Tibial artery (tissue), 4 donors: ENCODE measurements around the gene TUFT1.

Source experiments
- DNase-seq, 2 donors: peaks; one replicate each; pipeline ENCODE4 v3.0.0-alpha.2; 2019
- H3K27ac ChIP-seq, 2 donors: fragments of 200-600 bp; sonication (generic) in 1 of 2; 1 replicate in 1 of 2; 2 replicates in 1 of 2; pipeline ENCODE4 v1.5.1; 2018 to 2019; ENCODE audit warnings: mild to moderate bottlenecking in 1 of 2
- H3K27me3 ChIP-seq, 2 donors: fragments of 200-600 bp; sonication (generic) in 1 of 2; one replicate each; pipeline versions ENCODE4 v1.5.1 to v1.6.0; 2016 to 2019
- H3K36me3 ChIP-seq, 3 donors: fragments of 200-600 bp; sonication (generic) in 2 of 3; one replicate each; pipeline ENCODE4 v1.5.1; 2016 to 2019; ENCODE audit warnings: mild to moderate bottlenecking in 2 of 3
- H3K4me1 ChIP-seq, 4 donors: fragments of 200-600 bp; sonication (generic) in 2 of 4; 1 replicate in 3 of 4; 2 replicates in 1 of 4; pipeline ENCODE4 v1.5.1; 2016 to 2019
- H3K4me3 ChIP-seq, 2 donors: fragments of 200-600 bp; sonication (generic) in 1 of 2; 1 replicate in 1 of 2; 2 replicates in 1 of 2; pipeline ENCODE4 v1.5.1; 2018 to 2019; ENCODE audit warnings: mild to moderate bottlenecking in 2 of 2
- H3K9me3 ChIP-seq, 3 donors: fragments of 200-600 bp; sonication (generic) in 1 of 3; one replicate each; pipeline ENCODE4 v1.5.1; 2016 to 2019
- CTCF ChIP-seq, 2 experiments: fragments of 200-600 bp in 1 of 2; fragments of 450-650 bp in 1 of 2; IDR thresholded peaks; one replicate each; pipeline ENCODE4 v1.5.1; 2017 to 2019; ENCODE audit warnings: antibody characterized with exemption in 2 of 2, mild to moderate bottlenecking in 1 of 2, moderate library complexity in 1 of 2
- intact Hi-C: fragments of 100-400 bp; cut with DNase I; formaldehyde crosslinking; loops from one replicate; pipeline ENCODE4 v1.15.0; 2023; ENCODE audit warnings: low total_unique reads

The TUFT1 gene

GRCh38 chr1:151539321-151540020 is 638 bp upstream of the TUFT1 start:
- no peak for TF ChIP-seq CTCF (IDR thresholded peaks at IDR 0.05)
- Histone ChIP-seq H3K4me1 (peaks cover 0 to 39% (median 22%) of the 10 kb centered on the region in 4 donors), H3K27ac (peak overlapping the region; percentile 71 to 79), H3K36me3 (no peaks in the 10 kb centered on the region), H3K4me3 (peak overlapping the region; percentile 59 to 68), H3K9me3 (no peaks in the 10 kb centered on the region), H3K27me3 (no peaks in the 10 kb centered on the region)
- intact Hi-C loops, result loop anchor here (5.0 to 10.0 kb wide), 3 partner anchors 55 to 193 kb away; no protein-coding TSS in a partner anchor
- DNase-seq, result peak; percentile 46 to 87

GRCh38 chr1:151540982-151541377 is 871 bp downstream of the TUFT1 start:
- Histone ChIP-seq H3K4me1 (peaks cover 0 to 39% (median 22%) of the 10 kb centered on the region in 4 donors), H3K27me3 (no peaks in the 10 kb centered on the region), H3K36me3 (no peaks in the 10 kb centered on the region), H3K4me3 (peak overlapping the region; percentile 59 to 68), H3K9me3 (no peaks in the 10 kb centered on the region), H3K27ac (peak overlapping the region; percentile 71 to 79)
- intact Hi-C loops, result no loop called here
- no peak for DNase-seq
- no peak for TF ChIP-seq CTCF (IDR thresholded peaks at IDR 0.05)

- peaks cover 0 to 39% (median 24%) of the 10 kb centered on the region in 4 donors for H3K4me1 ChIP-seq
- H3K9me3 ChIP-seq, result no peaks in the 10 kb centered on the region
- no peak overlapping the region for H3K4me3 ChIP-seq
- no peaks in the 10 kb centered on the region for H3K27me3 ChIP-seq
- no peak for TF ChIP-seq CTCF (IDR thresholded peaks at IDR 0.05)
- no peaks in the 10 kb centered on the region for H3K36me3 ChIP-seq
- DNase-seq, result no peak
- intact Hi-C loops, result no loop called here
- H3K27ac ChIP-seq, result peak overlapping the region; percentile 28 to 79
Measured at GRCh38 chr1:151541752-151542151, 1.6 kb downstream of the TUFT1 start.

GRCh38 chr1:151542710-151543129 is 2.6 kb downstream of the TUFT1 start:
- Histone ChIP-seq H3K9me3 (no peaks in the 10 kb centered on the region), H3K27ac (peak overlapping the region; percentile 28 to 79), H3K36me3 (no peaks in the 10 kb centered on the region), H3K27me3 (no peaks in the 10 kb centered on the region), H3K4me3 (no peak overlapping the region), H3K4me1 (peaks cover 0 to 48% (median 34%) of the 10 kb centered on the region in 4 donors)
- no peak for TF ChIP-seq CTCF (IDR thresholded peaks at IDR 0.05)
- intact Hi-C loops, result no loop called here
- no peak for DNase-seq

GRCh38 chr1:151545542-151545941 is 5.4 kb downstream of the TUFT1 start:
- no peaks in the 10 kb centered on the region for H3K27me3 ChIP-seq
- no peak overlapping the region for H3K27ac ChIP-seq
- peaks cover 0 to 49% (median 37%) of the 10 kb centered on the region in 4 donors for H3K4me1 ChIP-seq
- no peak for DNase-seq
- intact Hi-C loops, result no loop called here
- H3K9me3 ChIP-seq, result no peaks in the 10 kb centered on the region
- no peak overlapping the region for H3K4me3 ChIP-seq
- TF ChIP-seq CTCF (IDR thresholded peaks at IDR 0.05), result no peak
- H3K36me3 ChIP-seq, result no peaks in the 10 kb centered on the region
